ENCODE data around the gene MRTO4.
A peak's percentile ranks its signal among the peaks of the same experiment; 100 is the strongest.
"Not testable (repeated sequence)": the region's sequence is repeated elsewhere in the genome, so short reads cannot be mapped to it uniquely, and the experiment has no call there.

MRTO4 gene

GRCh38 chr1:19222979-19223824 is 28.4 kb upstream of the MRTO4 start:
- no peak for DNase-seq (ENCODE audit: low spot score)

- no peak for DNase-seq (ENCODE audit: low spot score)
These were observed 22.4 kb upstream of the MRTO4 start for GRCh38 chr1:19229229-19229628.

- DNase-seq (ENCODE audit: low spot score) = no peak
These were observed 21.7 kb upstream of the MRTO4 start for GRCh38 chr1:19229828-19230325.

- not testable (repeated sequence) for DNase-seq (ENCODE audit: low spot score)
These were observed 19.7 kb upstream of the MRTO4 start for GRCh38 chr1:19231736-19232523.

GRCh38 chr1:19232524-19232846 is 19.1 kb upstream of the MRTO4 start:
- DNase-seq (ENCODE audit: low spot score) = no peak

GRCh38 chr1:19234224-19234623 is 17.4 kb upstream of the MRTO4 start:
- no peak for DNase-seq (ENCODE audit: low spot score)

- DNase-seq (ENCODE audit: low spot score) = no peak
These were observed 11.7 kb upstream of the MRTO4 start for GRCh38 chr1:19239876-19240275.

- DNase-seq (ENCODE audit: low spot score) = peak; percentile 85
These were observed 10.7 kb upstream of the MRTO4 start for GRCh38 chr1:19240673-19241538.

- no peak for DNase-seq (ENCODE audit: low spot score)
These were observed 838 bp upstream of the MRTO4 start for GRCh38 chr1:19250629-19251304.

- no peak for DNase-seq (ENCODE audit: low spot score)
These were observed 2.8 kb downstream of the MRTO4 start for GRCh38 chr1:19254416-19254815.

GRCh38 chr1:19255288-19255687 is 3.7 kb downstream of the MRTO4 start:
- no peak for DNase-seq (ENCODE audit: low spot score)

GRCh38 chr1:19256301-19256700 is 4.7 kb downstream of the MRTO4 start:
- not testable (repeated sequence) for DNase-seq (ENCODE audit: low spot score)

- DNase-seq (ENCODE audit: low spot score) = no peak
These were observed 5.7 kb downstream of the MRTO4 start for GRCh38 chr1:19257178-19257914.

- DNase-seq (ENCODE audit: low spot score) = no peak
These were observed 6.7 kb downstream of the MRTO4 start for GRCh38 chr1:19258353-19258752.

GRCh38 chr1:19260211-19261138 is 8.9 kb downstream of the MRTO4 start:
- DNase-seq (ENCODE audit: low spot score) = no peak

- no peak for DNase-seq (ENCODE audit: low spot score)
These were observed 10.4 kb downstream of the MRTO4 start for GRCh38 chr1:19262047-19262446.

GRCh38 chr1:19262744-19263143 is 11.1 kb downstream of the MRTO4 start:
- no peak for DNase-seq (ENCODE audit: low spot score)

GRCh38 chr1:19268445-19268844 is 16.8 kb downstream of the MRTO4 start:
- no peak for DNase-seq (ENCODE audit: low spot score)

GRCh38 chr1:19269427-19270342 is 18.1 kb downstream of the MRTO4 start:
- DNase-seq (ENCODE audit: low spot score) = not testable (repeated sequence)

Measured in D341Med (cell line).